OCI-M2 (cell line): ENCODE measurements around the gene PPP1R1B.

ENCODE experiments used
- DNase-seq: peaks from one replicate; lab custom pipeline; 2025; ENCODE audit not compliant: unreplicated experiment; lab: John Stamatoyannopoulos, UW

The PPP1R1B gene

GRCh38 chr17:39631403-39631802 is 4.7 kb downstream of the PPP1R1B start:
- no peak for DNase-seq

- no peak for DNase-seq
Measured at GRCh38 chr17:39632153-39632941, 5.6 kb downstream of the PPP1R1B start.

- no peak for DNase-seq
Measured at GRCh38 chr17:39633570-39634183, 6.9 kb downstream of the PPP1R1B start.

GRCh38 chr17:39634384-39634871 is 7.7 kb downstream of the PPP1R1B start:
- no peak for DNase-seq

DNA sequence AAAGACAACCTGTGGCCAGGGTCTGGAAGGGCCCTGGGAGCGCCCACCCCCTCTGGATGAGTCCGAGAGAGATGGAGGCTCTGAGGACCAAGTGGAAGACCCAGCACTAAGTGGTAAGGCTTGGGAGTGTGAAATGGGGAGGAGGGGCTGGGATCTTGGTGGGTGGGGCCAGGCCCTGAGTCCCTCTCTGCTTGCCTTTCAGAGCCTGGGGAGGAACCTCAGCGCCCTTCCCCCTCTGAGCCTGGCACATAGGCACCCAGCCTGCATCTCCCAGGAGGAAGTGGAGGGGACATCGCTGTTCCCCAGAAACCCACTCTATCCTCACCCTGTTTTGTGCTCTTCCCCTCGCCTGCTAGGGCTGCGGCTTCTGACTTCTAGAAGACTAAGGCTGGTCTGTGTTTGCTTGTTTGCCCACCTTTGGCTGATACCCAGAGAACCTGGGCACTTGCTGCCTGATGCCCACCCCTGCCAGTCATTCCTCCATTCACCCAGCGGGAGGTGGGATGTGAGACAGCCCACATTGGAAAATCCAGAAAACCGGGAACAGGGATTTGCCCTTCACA is 8.9 kb downstream of the PPP1R1B start:
- no peak for DNase-seq

DNA sequence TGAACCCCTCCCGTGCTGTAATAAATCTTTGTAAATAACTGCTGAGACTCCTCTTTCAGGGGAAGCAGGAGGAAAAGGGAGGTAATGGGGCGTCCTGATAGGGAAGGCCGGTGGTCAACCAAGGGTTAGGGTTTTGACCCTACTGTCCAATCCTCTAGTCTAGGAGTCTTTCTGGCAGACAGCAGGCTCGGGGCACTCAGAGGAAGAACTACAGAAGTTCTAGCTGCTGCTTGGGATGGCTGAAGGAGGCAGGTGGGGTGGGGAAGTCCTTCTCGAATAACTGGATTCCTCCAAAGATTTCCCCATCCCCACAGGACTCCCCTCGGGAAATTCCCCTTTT is 9.8 kb downstream of the PPP1R1B start:
- DNase-seq: no peak

- no peak for DNase-seq
Measured at GRCh38 chr17:39636927-39637736, 10.4 kb downstream of the PPP1R1B start, which contains the start of gene STARD3. Gene STARD3, plus strand, starts transcription at chr17:39637144. Its CDS starts 16,388 bp downstream, at chr17:39653532.

DNA sequence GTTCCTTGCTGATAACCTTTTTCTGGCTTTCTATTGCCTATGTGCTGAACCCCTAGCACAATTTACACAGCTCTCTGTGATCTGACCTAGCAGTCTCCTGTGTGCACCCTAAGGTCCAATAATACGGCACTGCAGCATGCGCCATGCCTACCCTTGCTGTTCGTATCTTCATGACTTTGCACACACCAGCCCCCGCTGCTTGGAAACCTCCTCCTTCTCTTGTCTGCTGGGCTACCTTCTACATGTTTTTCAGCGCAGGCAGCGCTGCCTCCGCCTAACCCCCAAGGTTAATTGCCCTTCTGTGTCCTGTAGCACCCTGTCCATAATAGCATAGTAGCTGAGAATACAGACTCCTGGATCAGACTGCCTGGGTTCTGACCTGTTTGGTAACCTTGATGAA is 11.6 kb downstream of the PPP1R1B start:
- no peak for DNase-seq

DNA sequence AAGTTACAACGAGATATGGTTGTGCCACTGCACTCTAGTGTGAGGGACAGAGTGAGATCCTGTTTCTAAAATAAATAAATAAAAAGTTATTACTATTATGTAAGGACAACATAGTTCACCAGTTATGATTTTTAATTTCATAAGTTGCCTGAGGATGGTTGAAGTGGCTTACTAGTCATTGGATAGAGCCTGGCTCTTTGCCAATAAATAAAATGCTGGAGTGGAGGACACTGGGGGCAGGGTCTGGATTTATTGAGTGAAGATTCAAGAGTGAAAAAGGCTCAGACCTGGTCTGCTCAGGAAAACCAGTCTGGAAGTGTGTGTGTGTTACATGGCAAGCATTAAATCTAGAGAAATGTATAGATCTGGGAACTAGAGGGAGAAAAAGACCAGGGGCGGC is 12.3 kb downstream of the PPP1R1B start:
- no peak for DNase-seq

DNA sequence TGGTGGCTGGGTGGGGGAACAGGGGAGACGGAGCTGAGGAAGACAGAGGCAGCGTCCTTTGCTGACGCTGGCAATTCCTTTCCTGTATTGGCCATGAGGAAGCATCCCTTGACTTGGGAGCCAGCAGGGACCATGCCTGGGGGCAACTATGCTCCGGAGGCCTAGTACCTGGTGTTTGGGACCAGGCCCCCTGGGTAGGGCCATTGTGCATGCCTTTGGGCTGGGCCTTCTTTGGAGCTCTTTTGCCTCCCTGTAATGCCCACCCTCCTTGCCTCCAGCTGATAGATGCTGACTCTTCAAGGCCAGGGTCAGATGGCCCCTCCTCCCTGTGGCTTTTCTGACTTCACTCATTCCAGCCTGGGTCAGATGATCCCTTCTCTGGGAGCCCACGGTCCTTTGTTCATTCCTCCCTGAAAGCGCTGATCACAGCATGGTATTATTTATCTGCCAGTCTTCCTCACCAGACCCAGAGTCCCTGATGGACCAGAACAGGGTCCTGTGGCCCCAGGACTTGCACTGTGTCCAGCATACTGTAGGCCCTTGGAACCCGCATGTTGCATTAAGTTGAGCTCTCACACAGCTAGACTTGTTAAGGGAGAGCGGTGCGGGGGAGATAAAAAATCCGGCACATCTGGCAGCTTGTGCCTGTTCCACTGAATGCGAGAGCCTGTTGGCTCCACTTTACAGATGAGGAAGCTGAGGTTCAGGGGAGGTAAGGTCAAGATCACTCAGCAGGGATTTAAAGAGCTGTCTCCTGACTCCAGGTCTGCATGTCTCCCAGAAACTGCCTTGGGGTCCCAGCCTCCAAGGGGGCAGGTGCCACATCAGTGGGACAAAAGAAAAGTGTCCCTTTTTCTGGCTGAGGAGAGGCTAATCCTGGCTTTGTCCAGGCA is 13.1 kb downstream of the PPP1R1B start:
- DNase-seq: no peak

GRCh38 chr17:39640591-39641031 is 13.9 kb downstream of the PPP1R1B start:
- DNase-seq: no peak

GRCh38 chr17:39641097-39641496 is 14.3 kb downstream of the PPP1R1B start:
- DNase-seq: no peak

DNA sequence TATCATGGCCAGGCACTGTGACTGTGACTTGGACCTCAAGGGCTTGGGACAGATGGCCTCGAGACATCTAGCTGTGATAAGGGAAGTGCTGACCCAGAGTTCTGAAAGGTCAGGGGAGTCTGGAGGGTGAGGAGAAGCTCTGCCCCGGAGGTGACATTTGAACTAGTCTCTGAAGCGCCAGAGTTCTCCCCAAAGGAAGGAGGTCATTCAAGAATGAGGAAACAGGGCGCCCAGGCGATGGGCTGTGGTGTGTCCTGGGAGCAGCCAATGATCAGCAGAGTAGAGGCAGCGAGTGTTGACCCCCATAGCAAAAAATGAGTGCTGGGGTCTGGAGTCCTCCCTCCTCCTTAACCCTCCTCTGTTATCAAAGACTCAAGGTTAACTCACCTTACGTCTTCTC is 15.1 kb downstream of the PPP1R1B start:
- no peak for DNase-seq

DNA sequence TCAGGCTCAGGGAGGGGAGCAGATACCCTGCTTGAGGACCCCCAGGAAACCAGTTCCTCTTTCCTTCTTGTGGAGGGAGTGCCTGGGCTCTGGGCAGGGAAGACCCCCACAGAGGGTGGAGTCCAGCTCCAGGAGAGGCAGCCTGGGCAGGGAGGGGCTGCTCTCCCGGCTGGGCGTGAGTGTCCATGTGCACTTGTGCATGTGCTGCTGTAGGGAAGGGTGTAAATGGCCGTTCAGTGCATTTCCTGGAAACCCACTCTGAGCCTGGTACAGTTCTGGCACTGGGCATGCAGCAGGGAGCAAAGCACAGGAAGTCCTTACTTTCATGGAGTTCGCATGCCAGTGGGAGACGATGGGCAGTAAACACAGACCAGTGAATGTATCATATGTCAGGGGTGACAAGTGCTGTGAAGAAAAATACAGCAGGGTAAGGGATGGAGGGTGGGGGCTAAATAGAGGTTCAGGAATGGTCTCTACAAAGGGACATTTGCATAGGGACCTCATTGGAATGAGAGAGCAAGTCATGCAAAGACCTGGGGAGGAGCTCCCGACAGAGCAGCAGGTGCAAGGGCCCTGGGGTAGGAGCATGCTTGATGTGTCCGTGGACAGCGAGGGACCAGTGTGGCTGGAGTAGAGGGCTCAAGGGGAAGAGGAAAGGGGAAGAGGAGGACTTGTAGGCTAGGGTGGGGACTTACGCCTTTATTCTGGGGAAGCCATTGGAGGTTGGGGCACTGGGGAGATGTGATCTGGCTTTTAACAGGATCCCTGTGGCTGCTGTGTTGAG is 15.7 kb downstream of the PPP1R1B start:
- DNase-seq: no peak

GRCh38 chr17:39643271-39643670 is 16.5 kb downstream of the PPP1R1B start:
- no peak for DNase-seq

DNA sequence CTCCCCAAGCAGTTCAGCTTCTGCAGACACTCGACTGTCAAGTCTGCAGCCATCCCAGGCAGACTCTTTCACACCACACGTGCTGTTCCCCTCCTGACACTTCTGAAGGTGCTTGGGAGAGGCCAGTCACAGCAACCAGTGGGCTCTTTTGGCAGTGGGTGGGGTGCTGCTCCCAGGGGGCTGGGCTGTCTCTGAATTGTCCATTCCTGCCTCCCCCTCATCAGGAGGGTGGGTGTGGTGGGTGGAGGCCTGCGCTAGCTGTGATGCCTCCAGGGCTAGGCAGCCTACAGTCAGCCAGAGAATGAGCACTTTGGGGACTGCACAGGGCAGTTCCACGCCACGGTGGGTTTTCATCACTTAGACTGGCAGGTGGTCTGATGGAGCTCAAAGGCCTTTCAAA is 20.5 kb downstream of the PPP1R1B start:
- no peak for DNase-seq

DNA sequence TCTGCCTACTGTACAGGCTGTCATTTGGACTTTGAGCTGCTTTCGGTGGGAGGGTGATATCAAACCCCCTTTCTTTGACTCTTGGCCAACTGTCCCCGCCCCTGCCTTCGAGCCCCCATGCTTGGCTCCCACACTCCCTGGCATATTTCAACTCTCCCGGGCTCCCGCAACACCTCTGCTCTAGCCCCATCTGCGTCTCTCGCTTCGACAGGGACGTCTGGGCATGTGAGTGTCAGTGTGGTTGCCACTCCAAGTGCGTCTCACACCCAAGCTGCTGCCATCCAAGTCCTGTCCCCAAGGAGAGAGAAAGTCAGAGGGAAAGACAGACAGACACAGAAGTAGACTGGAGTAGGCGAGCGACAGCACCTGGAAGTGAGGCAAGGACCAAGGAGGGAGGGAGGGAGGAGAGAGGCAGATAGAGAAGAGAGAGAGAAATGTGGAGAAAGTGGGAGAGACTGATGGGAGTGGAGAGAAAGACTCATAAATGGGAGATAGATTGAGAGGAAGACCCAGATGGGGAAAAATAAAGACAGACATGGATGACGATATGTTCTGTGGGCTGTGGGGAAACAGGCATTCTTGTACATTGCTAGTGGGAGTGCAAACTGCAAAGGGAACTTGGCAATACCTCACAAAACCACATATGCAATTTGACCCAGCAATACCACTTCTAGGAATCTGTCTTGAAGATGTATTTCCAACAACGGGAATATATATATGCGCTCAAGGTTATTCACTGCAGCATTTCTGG is 22.0 kb downstream of the PPP1R1B start:
- no peak for DNase-seq

DNA sequence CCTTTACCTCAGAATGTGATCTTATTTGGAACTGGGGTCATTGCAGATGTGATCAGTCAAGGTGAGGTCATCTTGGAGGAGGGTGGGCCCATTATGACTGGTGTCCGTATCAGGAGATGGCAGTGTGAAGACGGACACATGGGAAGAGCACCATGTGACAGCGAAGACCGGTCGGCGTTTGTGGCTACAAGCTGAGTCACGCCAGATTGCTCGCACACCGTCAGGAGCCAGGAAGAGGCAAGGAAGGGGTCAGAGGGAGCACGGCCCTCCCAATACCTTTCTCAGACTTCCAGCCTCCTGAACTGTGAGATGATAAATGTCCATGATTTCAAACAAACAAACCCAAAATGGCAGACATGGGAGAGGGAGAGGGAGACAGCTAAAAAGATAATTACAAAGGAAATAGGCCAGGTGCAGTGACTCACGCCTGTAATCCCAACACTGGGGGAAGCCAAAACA is 23.4 kb downstream of the PPP1R1B start:
- DNase-seq: no peak
